GM21423 (cell line): ENCODE data around the gene ITPR2.
"Not testable (repeated sequence)": the region's sequence is repeated elsewhere in the genome, so short reads cannot be mapped to it uniquely, and the experiment has no call there.

Experiments used
- ATAC-seq: cut with Tn5 transposase; IDR thresholded peaks from one replicate; pipeline ENCODE4 v1.9.1; 2021; ENCODE audit warnings: mild to moderate bottlenecking, moderate library complexity; ENCODE audit not compliant: unreplicated experiment

The ITPR2 gene

GRCh38 chr12:26832822-26833742 is at the start of gene ITPR2:
ITPR2 (minus strand) TSS chr12:26833194; CDS start chr12:26832781, 413 bp downstream.
- ATAC-seq = peak; percentile 72

GRCh38 chr12:26880625-26881024 is 47.6 kb upstream of the ITPR2 start:
- no peak for ATAC-seq

GRCh38 chr12:26878661-26879119 is 45.7 kb upstream of the ITPR2 start:
- peak; percentile 76 for ATAC-seq

GRCh38 chr12:26874501-26875296 is 41.7 kb upstream of the ITPR2 start:
- peak; percentile 58 for ATAC-seq

GRCh38 chr12:26872625-26873024 is 39.6 kb upstream of the ITPR2 start:
- ATAC-seq = no peak

- no peak for ATAC-seq
These were observed 39.0 kb upstream of the ITPR2 start for GRCh38 chr12:26871985-26872384.

- no peak for ATAC-seq
These were observed 37.8 kb upstream of the ITPR2 start for GRCh38 chr12:26870491-26871419.

GRCh38 chr12:26869908-26870459 is 37.0 kb upstream of the ITPR2 start:
- ATAC-seq = no peak

GRCh38 chr12:26869104-26869494 is 36.1 kb upstream of the ITPR2 start:
- no peak for ATAC-seq

- no peak for ATAC-seq
These were observed 35.6 kb upstream of the ITPR2 start for GRCh38 chr12:26868447-26869103.

- ATAC-seq = peak; percentile 71
These were observed 34.1 kb upstream of the ITPR2 start for GRCh38 chr12:26867080-26867479.

GRCh38 chr12:26863515-26863914 is 30.5 kb upstream of the ITPR2 start:
- no peak for ATAC-seq

GRCh38 chr12:26862787-26863186 is 29.8 kb upstream of the ITPR2 start:
- ATAC-seq = not testable (repeated sequence)

- ATAC-seq = no peak
These were observed 28.7 kb upstream of the ITPR2 start for GRCh38 chr12:26861690-26862089.

- ATAC-seq = no peak
These were observed 24.6 kb upstream of the ITPR2 start for GRCh38 chr12:26857465-26858176.

- ATAC-seq = no peak
These were observed 22.3 kb upstream of the ITPR2 start for GRCh38 chr12:26855337-26855736.

GRCh38 chr12:26854031-26854390 is 21.0 kb upstream of the ITPR2 start:
- ATAC-seq = no peak

- peak; percentile 83 for ATAC-seq
These were observed 20.5 kb upstream of the ITPR2 start for GRCh38 chr12:26853303-26854030.
